CD4-positive, alpha-beta T cell treated with Interleukin-4 for 1 hour (primary cell): ENCODE results near the gene MON2.
"Not testable (repeated sequence)": the region's sequence is repeated elsewhere in the genome, so short reads cannot be mapped to it uniquely, and the experiment has no call there.

Experiments
- DNase-seq, 2 donors: peaks; one replicate each; pipeline ENCODE4 v3.0.0-alpha.2; 2020 to 2022

Gene MON2

GRCh38 chr12:62481843-62482540 lies 15.4 kb downstream of the MON2 start:
- DNase-seq, result no peak

GRCh38 chr12:62482769-62483168 lies 16.1 kb downstream of the MON2 start:
- no peak for DNase-seq

GRCh38 chr12:62484233-62484632 lies 17.6 kb downstream of the MON2 start:
- no peak for DNase-seq

GRCh38 chr12:62505786-62506185 lies 39.2 kb downstream of the MON2 start:
- DNase-seq, result no peak

GRCh38 chr12:62512901-62513300 lies 46.3 kb downstream of the MON2 start:
- no peak for DNase-seq

- not testable (repeated sequence) for DNase-seq
These were observed 47.5 kb downstream of the MON2 start for GRCh38 chr12:62514080-62514479.

- no peak for DNase-seq
These were observed 50.3 kb downstream of the MON2 start for GRCh38 chr12:62516927-62517326.

- DNase-seq, result no peak
These were observed 51.3 kb downstream of the MON2 start for GRCh38 chr12:62517887-62518286.

- no peak for DNase-seq
These were observed 52.4 kb downstream of the MON2 start for GRCh38 chr12:62519043-62519442.

- no peak for DNase-seq
These were observed 53.7 kb downstream of the MON2 start for GRCh38 chr12:62520361-62520760.

GRCh38 chr12:62522984-62523383 lies 56.4 kb downstream of the MON2 start:
- DNase-seq, result no peak

GRCh38 chr12:62523619-62524018 lies 57.0 kb downstream of the MON2 start:
- DNase-seq, result no peak

- no peak for DNase-seq
These were observed 58.6 kb downstream of the MON2 start for GRCh38 chr12:62525271-62525670.

GRCh38 chr12:62530596-62530995 lies 64.0 kb downstream of the MON2 start:
- DNase-seq, result no peak

GRCh38 chr12:62532333-62532732 lies 65.7 kb downstream of the MON2 start:
- DNase-seq, result no peak

GRCh38 chr12:62533087-62533754 lies 66.6 kb downstream of the MON2 start:
- no peak for DNase-seq

- no peak for DNase-seq
These were observed 67.1 kb downstream of the MON2 start for GRCh38 chr12:62533755-62534107.

GRCh38 chr12:62536546-62536945 lies 69.9 kb downstream of the MON2 start:
- no peak for DNase-seq

GRCh38 chr12:62537551-62537950 lies 70.9 kb downstream of the MON2 start:
- DNase-seq, result no peak

GRCh38 chr12:62540354-62540753 lies 73.7 kb downstream of the MON2 start:
- no peak for DNase-seq

GRCh38 chr12:62542814-62543213 lies 76.2 kb downstream of the MON2 start:
- DNase-seq, result no peak

- no peak for DNase-seq
These were observed 76.7 kb downstream of the MON2 start for GRCh38 chr12:62543324-62543723.

- no peak for DNase-seq
These were observed 77.1 kb downstream of the MON2 start for GRCh38 chr12:62543741-62544140.

- DNase-seq, result no peak
These were observed 86.4 kb downstream of the MON2 start for GRCh38 chr12:62552906-62553556.
